SK-N-SH (cell line): Measurements from ENCODE around the gene SLCO3A1. TPM values are rescaled to one million over a fixed set of nuclear protein-coding genes. Genes with fewer than 3 reads are reported as not detected.

ENCODE experiments used
- CTCF ChIA-PET: fragments of 300-600, 350-600 bp; formaldehyde crosslinking; extraction: SDS; loops from one replicate; lab custom pipeline; 2021; lab: Yijun Ruan, JAX
- POLR2A ChIA-PET: fragments of 350-600 bp; sonication (Branson Sonifier 250); formaldehyde crosslinking; extraction: SDS; loops from one replicate; lab custom pipeline; 2020; ENCODE audit warnings: antibody characterized with exemption, inconsistent platforms; lab: Yijun Ruan, JAX
- DNase-seq: peaks from one replicate; pipeline ENCODE4 v3.0.0; 2012
- H2AFZ ChIP-seq: fragments of 200-600 bp; sonication (generic); 2 replicates; pipeline ENCODE4 v1.8.1; 2016; ENCODE audit warnings: antibody characterized with exemption, mild to moderate bottlenecking, low read depth
- H3F3A ChIP-seq: fragments of 200-600 bp; sonication (generic); replicated peaks from 2 replicates; pipeline ENCODE3; 2016; ENCODE audit warnings: antibody characterized with exemption, mild to moderate bottlenecking; ENCODE audit not compliant: insufficient read depth
- H3K27ac ChIP-seq, 2 experiments: fragments of 200-500 bp in 1 of 2; fragments of 200-600 bp in 1 of 2; sonication (Bioruptor generic) in 1 of 2; sonication (generic), shearing (Covaris generic) in 1 of 2; 2 replicates each; pipeline versions ENCODE4 v1.5.1 to v1.6.1; 2014 to 2016; ENCODE audit warnings: low read depth in 2 of 2, inconsistent platforms in 1 of 2, low read length in 1 of 2, mild to moderate bottlenecking in 1 of 2, mixed read lengths in 1 of 2
- H3K27me3 ChIP-seq: fragments of 200-600 bp; sonication (generic), shearing (Covaris generic); 2 replicates; pipeline ENCODE4 v1.6.1; 2016; ENCODE audit warnings: mixed run types; ENCODE audit not compliant: insufficient read depth
- H3K36me3 ChIP-seq, 2 experiments: fragments of 200-500 bp in 1 of 2; fragments of 200-600 bp in 1 of 2; sonication (Bioruptor generic) in 1 of 2; sonication (generic) in 1 of 2; replicated peaks in 1 of 2; 2 replicates each; pipeline versions ENCODE3 to v1.5.1; 2014 to 2016; ENCODE audit warnings: low read length in 1 of 2, mild to moderate bottlenecking in 1 of 2; ENCODE audit not compliant: insufficient read depth in 2 of 2, control insufficient read depth in 1 of 2
- H3K4me1 ChIP-seq, 2 experiments: fragments of 200-500 bp in 1 of 2; fragments of 200-600 bp in 1 of 2; sonication (Bioruptor generic) in 1 of 2; sonication (generic), shearing (Covaris generic) in 1 of 2; 2 replicates each; pipeline versions ENCODE4 v1.5.1 to v1.6.1; 2014 to 2016; ENCODE audit warnings: low read depth in 1 of 2, low read length in 1 of 2, mixed run types in 1 of 2; ENCODE audit not compliant: insufficient read depth in 2 of 2, control insufficient read depth in 1 of 2
- H3K4me2 ChIP-seq: fragments of 200-600 bp; sonication (generic), shearing (Covaris generic); 2 replicates; pipeline ENCODE4 v1.6.1; 2017; ENCODE audit warnings: mixed run types
- H3K4me3 ChIP-seq, 2 experiments: fragments of 200-500 bp in 1 of 2; fragments of 200-600 bp in 1 of 2; sonication (Bioruptor generic) in 1 of 2; sonication (generic), shearing (Covaris generic) in 1 of 2; 2 replicates each; pipeline versions ENCODE4 v1.5.1 to v1.8.1; 2014 to 2016; ENCODE audit warnings: low read depth in 2 of 2, inconsistent platforms in 1 of 2, low read length in 1 of 2, mild to moderate bottlenecking in 1 of 2, mixed read lengths in 1 of 2, moderate library complexity in 1 of 2
- H3K79me2 ChIP-seq: fragments of 200-600 bp; sonication (generic); 2 replicates; pipeline ENCODE4 v1.8.1; 2017; ENCODE audit warnings: mild to moderate bottlenecking; ENCODE audit not compliant: insufficient read depth
- H3K9ac ChIP-seq: fragments of 200-600 bp; sonication (generic); 2 replicates; pipeline ENCODE4 v1.6.1; 2017; ENCODE audit warnings: mixed run types
- H3K9me2 ChIP-seq: fragments of 200-600 bp; sonication (generic); 2 replicates; pipeline ENCODE4 v1.6.1; 2017; ENCODE audit warnings: mixed run types
- H3K9me3 ChIP-seq: fragments of 200-600 bp; sonication (generic); 2 replicates; pipeline ENCODE4 v1.6.1; 2017; ENCODE audit warnings: mixed run types, mild to moderate bottlenecking, moderate library complexity
- H4K20me1 ChIP-seq: fragments of 200-600 bp; sonication (generic); 2 replicates; pipeline ENCODE4 v1.6.1; 2017; ENCODE audit warnings: mild to moderate bottlenecking, mixed run types; ENCODE audit not compliant: insufficient read depth
- CHD2 ChIP-seq: fragments of 150-350 bp; IDR thresholded peaks from 2 replicates; pipeline ENCODE4 v1.6.1; 2018; ENCODE audit warnings: low read length; ENCODE audit not compliant: partially characterized antibody
- ELF1 ChIP-seq: IDR thresholded peaks from 2 replicates; pipeline ENCODE4 v1.4.0; 2012
- EP300 ChIP-seq, 2 experiments: IDR thresholded peaks; 2 replicates each; pipeline versions ENCODE4 v1.4.0 to v1.6.1; 2012; ENCODE audit warnings: borderline replicate concordance in 1 of 2, low read depth in 1 of 2, low read length in 1 of 2
- EZH2phosphoT487 ChIP-seq: fragments of 200-600 bp; sonication (generic); IDR thresholded peaks from 2 replicates; pipeline ENCODE4 v1.6.1; 2017; ENCODE audit warnings: low read depth, mixed run types, mild to moderate bottlenecking, antibody characterized with exemption, moderate library complexity, borderline replicate concordance
- FOXJ3 ChIP-seq: sonication (generic); formaldehyde crosslinking; IDR thresholded peaks from 2 replicates; pipeline ENCODE4 v1.5.1; 2020; ENCODE audit warnings: mild to moderate bottlenecking, missing genetic modification reagents
- IRF3 ChIP-seq: fragments of 150-350 bp; IDR thresholded peaks from 2 replicates; pipeline ENCODE4 v1.6.1; 2016; ENCODE audit warnings: mild to moderate bottlenecking, low read depth, low read length
- NRF1 ChIP-seq: IDR thresholded peaks from 2 replicates; pipeline ENCODE4 v1.6.1; 2012; ENCODE audit warnings: low read depth, mild to moderate bottlenecking, low read length
- PBX3 ChIP-seq: IDR thresholded peaks from 2 replicates; pipeline ENCODE4; 2012
- RFX5 ChIP-seq: IDR thresholded peaks from 2 replicates; pipeline ENCODE4 v1.6.1; 2012; ENCODE audit warnings: mild to moderate bottlenecking, improper control_type of control experiment, low read length
- SMC3 ChIP-seq: IDR thresholded peaks from 2 replicates; pipeline ENCODE4 v1.6.1; 2012; ENCODE audit warnings: low read depth, low read length, improper control_type of control experiment
- TAF1 ChIP-seq: IDR thresholded peaks from 2 replicates; pipeline ENCODE4 v1.6.1; 2012; ENCODE audit warnings: low read depth, mild to moderate bottlenecking, low read length, moderate library complexity, borderline replicate concordance
- YY1 ChIP-seq: IDR thresholded peaks from 2 replicates; pipeline ENCODE4 v1.4.0; 2012; ENCODE audit warnings: low read depth, mild to moderate bottlenecking
- whole genome bisulfite sequencing: methylation state at CpG from one replicate; pipeline ENCODE4 v1.1.6; 2017; ENCODE audit warnings: low lambda C conversion rate; 5-methylcytosine and 5-hydroxymethylcytosine counted together
- polyA plus RNA-seq, 3 experiments: library from polyadenylated mRNA; depleted of rRNA; stranded (reverse); fragments of >200 nt; gene quantifications; 2 replicates each; pipeline ENCODE4 v1.2.3, GENCODE V29; 2012
- TF ChIP-seq, protein P1 (sequence below): IDR thresholded peaks from 2 replicates; pipeline ENCODE4 v1.4.0; 2012; ENCODE audit warnings: low read depth, borderline replicate concordance
- TF ChIP-seq, protein P2 (sequence below): IDR thresholded peaks from 2 replicates; pipeline ENCODE4 v1.4.0; 2012; ENCODE audit warnings: low read depth, borderline replicate concordance

Gene SLCO3A1
- polyA plus RNA-seq, 1 of the 3 experiments (the other 2 are of a cell fraction), result 19.7 TPM

DNA sequence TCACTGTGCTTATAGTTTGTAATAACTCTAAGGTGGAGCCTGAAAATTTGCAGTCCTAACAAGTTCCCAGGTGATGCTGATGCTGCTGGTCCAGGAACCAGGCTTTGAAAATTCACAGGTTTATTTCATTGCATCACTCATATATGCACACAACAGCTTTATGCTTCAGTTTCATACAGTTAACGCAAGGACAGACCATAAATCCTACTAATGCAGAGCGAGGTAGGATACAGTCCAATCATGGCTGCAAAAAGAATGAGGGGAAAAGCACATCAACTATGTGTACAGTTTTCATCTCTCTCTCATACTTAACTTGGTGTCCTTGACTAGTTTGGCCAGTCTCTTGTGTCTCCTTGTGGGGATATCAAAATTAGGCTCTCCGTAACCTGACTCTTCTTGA is 135.1 kb downstream of the SLCO3A1 start:
- WGBS, result 88% methylated on average over 3 of the region's 3 CpGs
- ChIA-PET CTCF (no interaction called here), POLR2A (no interaction called here)
- Histone ChIP-seq H3K9me3 (no peaks in the 10 kb centered on the region), H3K27ac (no peak overlapping the region), H3K4me2 (no peak overlapping the region), H3K4me1 (no peaks in the 10 kb centered on the region), H3K36me3 (no peaks in the 10 kb centered on the region), H4K20me1 (0 out of 2 replicates have a peak, but pooled peaks cover 3% of the 10 kb centered on the region), H3K9me2 (no peaks in the 10 kb centered on the region), H3K27me3 (no peaks in the 10 kb centered on the region), H2AFZ (no peak overlapping the region), H3K9ac (no peak overlapping the region), H3K79me2 (peaks cover 5% of the 10 kb centered on the region), H3K4me3 (no peak overlapping the region), H3F3A (no peaks in the 10 kb centered on the region)
- no peak for TF ChIP-seq EP300 (IDR thresholded peaks at IDR 0.05; ENCODE audit: borderline replicate concordance in 1 of 2, low read depth in 1 of 2, low read length in 1 of 2)
- TF ChIP-seq NRF1, result no peak
- TF ChIP-seq, protein P1, sequence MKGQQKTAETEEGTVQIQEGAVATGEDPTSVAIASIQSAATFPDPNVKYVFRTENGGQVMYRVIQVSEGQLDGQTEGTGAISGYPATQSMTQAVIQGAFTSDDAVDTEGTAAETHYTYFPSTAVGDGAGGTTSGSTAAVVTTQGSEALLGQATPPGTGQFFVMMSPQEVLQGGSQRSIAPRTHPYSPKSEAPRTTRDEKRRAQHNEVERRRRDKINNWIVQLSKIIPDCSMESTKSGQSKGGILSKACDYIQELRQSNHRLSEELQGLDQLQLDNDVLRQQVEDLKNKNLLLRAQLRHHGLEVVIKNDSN, result no peak
- TF ChIP-seq TAF1, result no peak
- TF ChIP-seq IRF3, result no peak
- TF ChIP-seq EZH2phosphoT487, result no peak
- TF ChIP-seq ELF1, result no peak
- TF ChIP-seq SMC3, result no peak
- TF ChIP-seq PBX3, result no peak
- no peak for TF ChIP-seq YY1
- TF ChIP-seq, protein P2, sequence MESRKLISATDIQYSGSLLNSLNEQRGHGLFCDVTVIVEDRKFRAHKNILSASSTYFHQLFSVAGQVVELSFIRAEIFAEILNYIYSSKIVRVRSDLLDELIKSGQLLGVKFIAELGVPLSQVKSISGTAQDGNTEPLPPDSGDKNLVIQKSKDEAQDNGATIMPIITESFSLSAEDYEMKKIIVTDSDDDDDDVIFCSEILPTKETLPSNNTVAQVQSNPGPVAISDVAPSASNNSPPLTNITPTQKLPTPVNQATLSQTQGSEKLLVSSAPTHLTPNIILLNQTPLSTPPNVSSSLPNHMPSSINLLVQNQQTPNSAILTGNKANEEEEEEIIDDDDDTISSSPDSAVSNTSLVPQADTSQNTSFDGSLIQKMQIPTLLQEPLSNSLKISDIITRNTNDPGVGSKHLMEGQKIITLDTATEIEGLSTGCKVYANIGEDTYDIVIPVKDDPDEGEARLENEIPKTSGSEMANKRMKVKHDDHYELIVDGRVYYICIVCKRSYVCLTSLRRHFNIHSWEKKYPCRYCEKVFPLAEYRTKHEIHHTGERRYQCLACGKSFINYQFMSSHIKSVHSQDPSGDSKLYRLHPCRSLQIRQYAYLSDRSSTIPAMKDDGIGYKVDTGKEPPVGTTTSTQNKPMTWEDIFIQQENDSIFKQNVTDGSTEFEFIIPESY, result no peak
- no peak for TF ChIP-seq CHD2
- no peak for TF ChIP-seq RFX5
- TF ChIP-seq FOXJ3 (CRISPR knock-in tag), result no peak
- DNase-seq, result no peak
